HG03139 (cell line): ENCODE measurements around the gene DTWD2.
A peak's percentile ranks its signal among the peaks of the same experiment; 100 is the strongest.

ENCODE experiments used
- ATAC-seq: cut with Tn5 transposase; IDR thresholded peaks from one replicate; pipeline ENCODE4 v1.9.1; 2021; ENCODE audit not compliant: unreplicated experiment

The DTWD2 gene, protein sequence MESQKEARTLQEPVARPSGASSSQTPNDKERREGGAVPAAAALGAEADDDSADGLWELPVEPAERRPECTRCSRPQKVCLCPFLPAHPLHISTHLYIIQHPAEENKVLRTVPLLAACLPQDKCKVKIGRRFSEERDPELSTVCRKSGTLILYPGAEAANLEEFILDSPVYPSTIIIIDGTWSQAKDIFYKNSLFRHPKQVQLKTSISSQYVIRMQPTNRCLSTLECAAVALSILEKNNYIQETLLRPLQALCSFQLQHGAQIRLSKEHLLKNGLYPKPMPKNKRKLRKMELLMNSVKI

DNA sequence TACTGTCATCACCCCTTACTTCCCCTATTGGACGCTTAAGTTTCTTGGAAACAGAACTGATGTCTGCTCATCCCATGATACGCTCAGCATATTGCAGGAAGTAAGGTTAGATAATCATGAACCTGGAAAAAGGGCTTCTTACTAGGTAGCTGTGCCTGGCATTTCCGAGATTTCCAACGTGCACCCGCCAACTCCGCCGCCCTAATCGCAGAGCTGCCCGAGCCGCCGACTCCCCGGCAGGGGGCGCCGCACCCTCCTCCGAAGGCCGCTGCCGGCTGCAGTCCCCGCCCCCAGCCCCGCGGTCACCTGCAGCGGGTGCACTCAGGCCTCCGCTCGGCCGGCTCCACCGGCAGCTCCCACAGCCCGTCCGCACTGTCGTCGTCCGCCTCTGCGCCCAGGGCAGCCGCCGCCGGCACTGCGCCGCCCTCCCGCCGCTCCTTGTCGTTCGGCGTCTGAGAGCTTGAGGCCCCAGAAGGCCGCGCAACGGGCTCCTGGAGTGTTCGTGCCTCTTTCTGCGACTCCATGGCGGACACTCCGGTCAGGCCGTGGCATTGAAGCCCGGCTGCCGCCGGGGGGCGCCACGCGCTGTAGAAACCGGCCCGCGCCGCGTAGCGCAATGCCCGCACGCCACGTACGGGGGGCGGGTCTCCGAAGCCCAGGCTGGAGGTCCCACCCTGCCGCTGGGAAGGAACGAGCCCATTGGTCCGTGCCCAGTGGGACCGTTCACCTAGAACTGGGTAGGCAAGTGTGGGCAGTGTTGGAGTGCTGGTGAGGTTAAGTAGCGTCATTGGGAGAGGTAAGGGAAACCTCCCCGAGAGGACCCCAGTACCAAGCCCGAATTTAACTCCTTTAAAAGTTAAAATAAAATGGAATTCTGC is at the start of gene DTWD2:
Gene DTWD2, minus strand, starts transcription at position 560 of the 878 bp plus-strand sequence. Its CDS starts 36 bp downstream, at position 524.
- ATAC-seq, result peak; percentile 90

GRCh38 chr5:119037496-119038215 is 49.3 kb upstream of the DTWD2 start:
- ATAC-seq, result no peak

DNA sequence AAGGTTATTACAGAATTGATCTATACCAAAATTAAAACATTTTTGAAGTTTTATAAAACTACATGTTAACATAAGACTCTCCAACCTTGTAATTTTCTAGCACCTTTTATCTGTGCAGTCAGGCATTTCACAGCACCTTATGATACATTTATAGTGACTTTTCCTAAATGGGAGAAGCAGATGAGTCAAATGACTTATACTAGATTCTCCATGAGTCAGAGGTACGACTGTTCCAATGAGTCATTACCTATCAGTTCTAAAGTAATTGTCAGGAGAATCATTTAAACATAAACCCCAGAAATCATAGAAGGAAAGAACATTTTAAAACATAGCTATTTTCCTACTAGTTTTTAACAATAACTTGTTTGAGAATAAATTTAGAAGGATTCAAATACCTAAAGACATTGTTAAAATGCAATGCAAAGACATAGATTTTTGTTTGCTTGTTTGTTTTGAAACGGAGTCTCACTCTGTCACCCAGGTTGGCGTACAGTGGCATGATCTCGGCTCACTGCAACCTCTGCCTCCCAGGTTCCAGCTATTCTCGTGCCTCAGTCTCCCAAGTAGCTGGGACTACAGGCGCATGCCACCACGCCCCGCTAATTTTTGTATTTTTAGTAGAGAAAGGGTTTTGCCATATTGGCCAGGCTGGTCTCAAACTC is 47.9 kb upstream of the DTWD2 start:
- no peak for ATAC-seq

DNA sequence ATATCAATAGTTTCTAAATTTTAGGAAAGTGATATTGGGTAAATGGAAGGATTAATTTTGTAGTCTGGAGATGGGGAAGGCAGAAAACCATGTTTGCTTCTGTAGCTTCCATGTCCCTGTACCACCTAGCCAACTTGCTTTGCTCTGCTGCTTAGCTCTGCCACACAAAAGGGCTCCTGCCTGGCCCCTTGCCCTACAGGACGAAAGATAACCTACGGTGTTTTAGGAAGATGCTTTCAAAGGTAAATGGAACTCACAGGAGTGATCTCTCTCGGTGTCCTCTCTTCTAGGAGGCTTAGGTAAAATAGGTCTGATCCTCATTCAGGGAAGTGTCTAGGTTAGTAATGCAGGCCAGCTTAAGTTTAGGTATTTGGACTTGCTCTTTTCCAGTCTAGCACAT is 44.8 kb upstream of the DTWD2 start:
- no peak for ATAC-seq

DNA sequence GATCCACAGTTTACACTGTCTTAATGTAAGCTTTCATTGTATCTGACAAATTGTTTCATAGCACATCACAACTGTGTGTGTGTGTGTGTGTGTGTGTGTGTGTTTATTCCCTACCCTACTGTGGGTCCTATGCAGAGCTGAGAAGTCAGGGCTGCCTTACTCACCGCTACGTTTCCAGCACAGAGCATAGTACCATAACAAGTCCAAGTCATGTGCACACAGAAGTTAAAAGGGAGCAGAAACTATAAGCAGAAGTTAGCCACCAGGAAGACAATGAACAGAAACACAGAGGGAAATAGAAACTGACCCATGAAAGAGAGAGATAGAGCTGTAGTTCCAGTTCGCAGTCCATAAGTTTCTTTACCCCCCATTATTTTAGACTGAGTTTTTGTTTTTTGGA is 44.3 kb upstream of the DTWD2 start:
- ATAC-seq, result no peak

DNA sequence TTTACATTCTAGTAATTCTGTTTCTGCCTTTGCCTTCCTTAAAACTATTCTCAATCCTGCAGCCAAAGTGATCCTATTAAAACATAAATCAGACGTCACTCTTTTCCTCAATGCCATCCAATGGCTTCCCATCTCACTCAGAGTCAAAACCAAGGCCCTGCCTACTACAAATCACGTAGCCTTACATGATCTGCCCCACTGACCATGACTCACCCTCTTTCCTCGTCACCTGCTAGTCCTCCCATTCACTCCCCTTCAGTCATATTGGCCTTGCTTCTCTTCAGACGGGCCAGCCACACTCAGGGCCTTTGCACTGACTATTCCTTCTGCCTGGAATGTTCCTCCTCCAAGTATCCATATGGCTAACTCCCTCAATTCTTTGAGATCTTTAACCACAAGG is 43.6 kb upstream of the DTWD2 start:
- ATAC-seq, result peak; percentile 57

- peak; percentile 76 for ATAC-seq
Measured at GRCh38 chr5:119031011-119031886, 42.9 kb upstream of the DTWD2 start.

- no peak for ATAC-seq
Measured at GRCh38 chr5:119028575-119028974, 40.2 kb upstream of the DTWD2 start.

- ATAC-seq, result no peak
Measured at GRCh38 chr5:119022773-119023172, 34.4 kb upstream of the DTWD2 start.

DNA sequence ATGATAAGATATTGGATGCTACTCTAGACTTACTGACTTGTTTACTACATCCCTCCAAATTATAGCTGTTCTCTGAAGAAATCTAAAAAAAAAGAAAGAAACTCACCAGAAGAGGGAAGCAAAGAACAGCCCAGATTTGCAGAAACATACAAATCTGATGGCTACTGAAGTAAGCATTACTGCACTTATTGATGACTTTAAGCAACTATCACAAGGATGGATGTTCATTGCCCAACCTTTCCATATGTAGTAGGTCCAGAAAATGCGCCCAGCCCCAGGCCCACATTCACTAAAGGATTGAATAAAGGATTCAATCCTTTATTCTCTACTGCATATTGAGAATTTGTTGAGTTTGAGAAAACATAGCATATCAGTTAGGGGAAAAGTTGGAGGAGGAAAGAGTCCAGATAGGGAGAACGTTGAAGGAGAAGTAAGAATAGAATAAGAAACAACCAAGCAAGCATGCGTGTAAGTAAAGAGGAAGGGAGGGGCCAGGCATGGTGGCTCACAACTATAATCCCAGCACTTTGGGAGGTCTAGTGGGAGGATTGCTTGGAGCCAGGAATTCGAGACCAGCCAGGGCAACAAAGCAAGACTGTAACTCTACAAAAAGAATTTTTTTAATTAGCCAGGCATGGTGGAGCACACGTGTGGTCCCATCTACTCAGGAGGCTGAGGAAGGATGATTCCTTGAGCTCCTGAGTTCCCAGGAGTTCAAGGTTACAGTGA is 33.8 kb upstream of the DTWD2 start:
- ATAC-seq, result peak; percentile 75

GRCh38 chr5:119021149-119021732 is 32.9 kb upstream of the DTWD2 start:
- no peak for ATAC-seq

DNA sequence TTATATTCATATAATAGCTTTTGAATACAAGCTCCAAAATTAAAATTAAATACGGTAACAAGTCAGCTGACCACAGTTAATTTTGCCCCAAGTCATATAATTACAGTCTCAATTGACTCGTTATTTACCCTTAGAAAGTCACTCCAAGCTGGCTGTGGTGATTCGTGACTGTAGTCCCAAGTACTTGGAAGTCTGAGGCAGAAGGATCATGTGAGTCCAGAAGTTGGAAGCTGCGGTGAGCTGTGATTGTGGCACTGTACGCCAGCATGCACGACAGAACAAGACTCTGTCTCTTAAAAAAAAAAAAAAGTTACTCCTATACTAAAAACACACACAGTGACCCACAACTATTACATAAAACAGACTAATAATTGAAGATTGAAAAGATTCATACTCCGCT is 31.6 kb upstream of the DTWD2 start:
- ATAC-seq, result no peak

GRCh38 chr5:119019501-119019900 is 31.2 kb upstream of the DTWD2 start:
- no peak for ATAC-seq

DNA sequence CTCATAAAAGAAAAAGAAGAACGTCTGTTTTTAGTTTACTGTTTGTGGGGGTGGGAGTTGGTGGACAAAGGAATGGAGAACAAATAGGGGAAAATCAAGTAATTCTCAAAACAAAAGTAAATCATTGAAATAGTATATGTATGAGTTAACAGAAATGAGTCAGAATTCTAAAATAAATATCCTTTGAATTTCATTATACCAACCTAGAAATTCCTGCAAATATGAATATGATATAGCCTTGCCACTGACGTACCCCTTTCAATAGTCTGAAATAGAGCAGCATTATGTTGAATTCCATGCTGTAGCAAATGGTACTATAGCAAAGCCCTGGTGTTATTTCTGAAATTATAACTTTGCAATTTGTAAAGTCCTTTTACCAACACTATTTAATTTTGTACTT is 29.6 kb upstream of the DTWD2 start:
- ATAC-seq, result no peak

DNA sequence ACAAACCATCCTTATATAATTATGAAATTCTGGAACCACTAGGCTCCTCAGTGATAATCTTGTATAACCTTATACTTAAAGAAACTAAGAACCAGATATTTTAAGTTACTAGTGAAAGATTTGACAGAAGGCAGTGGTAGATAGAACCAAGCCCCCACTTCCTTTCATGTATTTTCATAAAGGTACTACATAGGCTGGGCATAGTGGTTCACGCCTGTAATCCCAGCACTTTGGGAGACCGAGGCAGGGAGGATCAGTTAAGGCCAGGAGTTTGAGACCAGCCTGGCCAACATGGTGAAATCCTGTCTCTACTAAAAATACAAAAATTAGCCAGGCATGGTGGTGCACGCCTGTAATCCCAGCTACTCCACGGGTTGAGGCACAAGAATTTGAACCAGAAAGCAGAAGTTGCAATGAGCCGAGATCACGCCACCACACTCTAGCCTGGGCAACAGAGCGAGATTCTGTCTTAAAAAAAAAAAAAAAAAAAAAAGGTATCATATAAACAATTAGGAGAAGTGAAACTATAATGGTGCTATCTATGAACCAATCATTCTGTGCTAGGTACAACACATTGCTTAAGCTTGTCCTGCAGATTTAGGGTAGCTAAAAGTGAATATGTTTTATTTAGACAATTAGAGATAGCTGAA is 27.9 kb upstream of the DTWD2 start:
- ATAC-seq, result peak; percentile 83

DNA sequence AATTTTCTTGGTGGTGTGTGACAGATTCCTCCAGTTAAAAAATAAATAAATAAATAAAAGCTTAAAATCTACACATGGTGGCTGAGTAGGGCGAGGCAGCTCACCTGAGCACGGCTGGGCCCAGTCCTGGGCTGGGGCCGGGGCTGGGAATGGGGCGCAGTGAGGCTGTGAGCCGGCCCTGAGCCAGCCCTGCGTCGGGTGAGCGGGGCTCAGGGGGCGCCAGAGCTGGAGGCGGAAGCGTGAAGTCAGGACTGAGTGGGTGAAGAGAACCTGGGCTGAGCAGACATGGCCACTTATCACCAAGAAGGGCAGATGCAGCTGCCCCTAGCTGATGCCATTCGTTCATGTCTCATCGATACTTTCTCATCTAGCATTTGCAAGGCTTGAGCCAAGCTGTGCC is 22.8 kb upstream of the DTWD2 start:
- no peak for ATAC-seq

GRCh38 chr5:119010206-119010605 is 21.9 kb upstream of the DTWD2 start:
- ATAC-seq, result no peak

GRCh38 chr5:119009131-119009530 is 20.8 kb upstream of the DTWD2 start:
- ATAC-seq, result no peak

GRCh38 chr5:118999696-119000095 is 11.3 kb upstream of the DTWD2 start:
- ATAC-seq, result no peak
